Naive thymus-derived CD8-positive, alpha-beta T cell (primary cell): Measurements from ENCODE around the gene AVEN. TPM values are rescaled to one million over a fixed set of nuclear protein-coding genes. Genes with fewer than 3 reads are reported as not detected.

Experiments
- ATAC-seq, 2 donors: fragments of 150-1000 bp; cut with Tn5 transposase in 1 of 2; sonication (Bioruptor Pico), chemical (Tn5 transposase) in 1 of 2; 1 replicate in 1 of 2; 2 replicates in 1 of 2; pipeline ENCODE4 v1.10.0; 2021; ENCODE audit warnings: mild to moderate bottlenecking in 2 of 2, moderate library complexity in 2 of 2
- POLR2A ChIA-PET: fragments of 350-600 bp; sonication (Branson Sonifier 250); formaldehyde crosslinking; loops from one replicate; lab custom pipeline; 2021; ENCODE audit warnings: antibody characterized with exemption; lab: Charles Lee
- DNase-seq, 10 donors: peaks; one replicate each; pipeline versions ENCODE4 v3.0.0 to v3.0.0-alpha.2; 2020 to 2022
- H3K27ac Mint-ChIP-seq, 10 donors: one replicate each; pipeline ENCODE4 v1.8.0; 2020 to 2022; ENCODE audit warnings: mild to moderate bottlenecking in 10 of 10, mixed read lengths in 10 of 10, moderate library complexity in 4 of 10, inconsistent platforms in 1 of 10
- H3K27me3 Mint-ChIP-seq, 5 donors: one replicate each; pipeline ENCODE4 v1.8.0; 2021 to 2022; ENCODE audit warnings: mixed read lengths in 5 of 5
- H3K36me3 Mint-ChIP-seq, 3 donors: one replicate each; pipeline ENCODE4 v1.8.0; 2020 to 2022; ENCODE audit warnings: mixed read lengths in 3 of 3, mild to moderate bottlenecking in 2 of 3, inconsistent platforms in 1 of 3
- H3K4me1 Mint-ChIP-seq, 4 donors: one replicate each; pipeline ENCODE4 v1.8.0; 2021 to 2022; ENCODE audit warnings: mixed read lengths in 4 of 4
- H3K4me3 Mint-ChIP-seq, 10 donors: one replicate each; pipeline ENCODE4 v1.8.0; 2020 to 2022; ENCODE audit warnings: mild to moderate bottlenecking in 10 of 10, mixed read lengths in 10 of 10, moderate library complexity in 6 of 10, inconsistent platforms in 1 of 10
- H3K9me3 Mint-ChIP-seq, 9 donors: one replicate each; pipeline ENCODE4 v1.8.0; 2020 to 2022; ENCODE audit warnings: mixed read lengths in 9 of 9, mild to moderate bottlenecking in 3 of 9, inconsistent platforms in 1 of 9, moderate library complexity in 1 of 9
- polyA plus RNA-seq, 3 donors: library from polyadenylated mRNA; unstranded; fragments of 300-500 nt; fragmentation: Illumina TruSeq; gene quantifications; one replicate each; pipeline ENCODE4 v1.2.3, GENCODE V29; 2021
- total RNA-seq, 8 experiments: library from RNA in 2 of 8; stranded (reverse) in 2 of 8; gene quantifications; one replicate each; pipeline ENCODE4 v1.2.3 and lab custom pipeline; 2021 to 2026

The AVEN gene
- total RNA-seq = 1 to 10 TPM; 8.4 to 9.6 TPM
- polyA plus RNA-seq = 1 to 10 TPM; 7.6 to 9.7 (median 8.8) TPM
- total RNA-seq (lab: John Stamatoyannopoulos, UW) = 8.9 to 25.7 (median 12.3) reads per million in 6 experiments

- peaks cover 11 to 21% (median 18%) of the 10 kb centered on the region in 4 donors for H3K4me1 Mint-ChIP-seq
- POLR2A ChIA-PET = interaction anchor here (0.6 to 2.8 kb wide), 9 partner anchors 22 to 949 kb away, joined by 3 to 19 read pairs (median 5); partner anchors contain the start of genes EMC4, EMC7, KATNBL1 and PGBD4
- H3K9me3 Mint-ChIP-seq = no peaks in the 10 kb centered on the region
- peak within 1 kb of the TSS; percentile 89 to 98 (median 94) for H3K4me3 Mint-ChIP-seq
- no peaks in the 10 kb centered on the region for H3K27me3 Mint-ChIP-seq
- H3K36me3 Mint-ChIP-seq = no peaks in the 10 kb centered on the region
- peak within 1 kb of the TSS; percentile 89 to 98 (median 95) for H3K27ac Mint-ChIP-seq
- DNase-seq (peak; percentile 17 to 75 (median 56)), ATAC-seq (peak; percentile 78 to 80)
These were observed at the start of gene AVEN for GRCh38 chr15:34038871-34039789. TSS of gene AVEN (minus strand) at chr15:34039204. CDS start at chr15:34039046, 158 bp downstream.

GRCh38 chr15:34085746-34086145 is 46.7 kb upstream of the AVEN start:
- ATAC-seq = no peak
- DNase-seq = no peak
- H3K36me3 Mint-ChIP-seq = peaks cover 5 to 76% (median 8%) of the 10 kb centered on the region in 3 donors
- no peaks in the 10 kb centered on the region for H3K9me3 Mint-ChIP-seq
- no peak overlapping the region for H3K27ac Mint-ChIP-seq
- H3K27me3 Mint-ChIP-seq = no peaks in the 10 kb centered on the region
- POLR2A ChIA-PET = interaction anchor here (0.6 to 0.7 kb wide), 3 partner anchors 46 to 283 kb away, joined by 3 read pairs; partner anchors contain the start of gene AVEN
- H3K4me1 Mint-ChIP-seq = peaks cover 0 to 3% (median 0%) of the 10 kb centered on the region in 4 donors
- H3K4me3 Mint-ChIP-seq = no peak overlapping the region

- POLR2A ChIA-PET = no interaction called here
- peaks cover 2 to 63% (median 5%) of the 10 kb centered on the region in 3 donors for H3K36me3 Mint-ChIP-seq
- H3K27ac Mint-ChIP-seq = peak overlapping the region in 1 of 10 donors; percentile 44
- H3K4me3 Mint-ChIP-seq = no peak overlapping the region
- ATAC-seq (no peak), DNase-seq (no peak)
- H3K27me3 Mint-ChIP-seq = no peaks in the 10 kb centered on the region
- no peaks in the 10 kb centered on the region for H3K9me3 Mint-ChIP-seq
- peaks cover 0 to 3% (median 0%) of the 10 kb centered on the region in 4 donors for H3K4me1 Mint-ChIP-seq
These were observed 45.1 kb upstream of the AVEN start for GRCh38 chr15:34084086-34084485.

GRCh38 chr15:34079904-34080303 is 40.9 kb upstream of the AVEN start:
- no peaks in the 10 kb centered on the region for H3K27me3 Mint-ChIP-seq
- POLR2A ChIA-PET = no interaction called here
- H3K9me3 Mint-ChIP-seq = no peaks in the 10 kb centered on the region
- H3K27ac Mint-ChIP-seq = no peak overlapping the region
- ATAC-seq (no peak), DNase-seq (no peak)
- H3K4me1 Mint-ChIP-seq = no peaks in the 10 kb centered on the region
- peaks cover 0 to 34% (median 0%) of the 10 kb centered on the region in 3 donors for H3K36me3 Mint-ChIP-seq
- no peak overlapping the region for H3K4me3 Mint-ChIP-seq

GRCh38 chr15:34078900-34079299 is 39.9 kb upstream of the AVEN start:
- Mint-ChIP-seq H3K4me1 (no peaks in the 10 kb centered on the region), H3K4me3 (no peak overlapping the region), H3K36me3 (peaks cover 0 to 29% (median 3%) of the 10 kb centered on the region in 3 donors), H3K27ac (peak overlapping the region in 1 of 10 donors; percentile 21), H3K27me3 (no peaks in the 10 kb centered on the region), H3K9me3 (no peaks in the 10 kb centered on the region)
- POLR2A ChIA-PET = interaction anchor here (0.6 kb wide), 1 partner anchor 20 kb away, joined by 4 read pairs; no protein-coding TSS in a partner anchor
- DNase-seq = no peak
- ATAC-seq = no peak

- Mint-ChIP-seq H3K9me3 (no peaks in the 10 kb centered on the region), H3K27me3 (no peaks in the 10 kb centered on the region), H3K27ac (no peak overlapping the region), H3K36me3 (peaks cover 0 to 12% (median 3%) of the 10 kb centered on the region in 3 donors), H3K4me3 (no peak overlapping the region), H3K4me1 (no peaks in the 10 kb centered on the region)
- ATAC-seq = no peak
- POLR2A ChIA-PET = interaction anchor here (1.2 kb wide), 1 partner anchor 25 kb away, joined by 3 read pairs; the partner anchor contains the start of genes EMC7 and PGBD4
- DNase-seq = no peak
These were observed 37.8 kb upstream of the AVEN start for GRCh38 chr15:34076785-34077184.

GRCh38 chr15:34070003-34070402 is 31.0 kb upstream of the AVEN start:
- no peak for DNase-seq
- POLR2A ChIA-PET = no interaction called here
- Mint-ChIP-seq H3K4me1 (no peaks in the 10 kb centered on the region), H3K27me3 (no peaks in the 10 kb centered on the region), H3K36me3 (peaks cover 0 to 3% (median 3%) of the 10 kb centered on the region in 3 donors), H3K4me3 (no peak overlapping the region), H3K27ac (no peak overlapping the region), H3K9me3 (no peaks in the 10 kb centered on the region)
- no peak for ATAC-seq

GRCh38 chr15:34065941-34066340 is 26.9 kb upstream of the AVEN start:
- DNase-seq = no peak

GRCh38 chr15:34065261-34065660 is 26.3 kb upstream of the AVEN start:
- ATAC-seq (no peak), DNase-seq (no peak)
- H3K27me3 Mint-ChIP-seq = no peaks in the 10 kb centered on the region
- peaks cover 1 to 6% (median 5%) of the 10 kb centered on the region in 4 donors for H3K4me1 Mint-ChIP-seq
- H3K36me3 Mint-ChIP-seq = no peaks in the 10 kb centered on the region
- H3K4me3 Mint-ChIP-seq = no peak overlapping the region
- H3K9me3 Mint-ChIP-seq = no peaks in the 10 kb centered on the region
- POLR2A ChIA-PET = interaction anchor here (0.9 to 1.2 kb wide), 2 partner anchors 144 to 189 kb away, joined by 3 read pairs; partner anchors contain the start of gene KATNBL1
- H3K27ac Mint-ChIP-seq = no peak overlapping the region

More at GRCh38 chr15:34065941-34066340, 26.9 kb upstream of the AVEN start:
- H3K27me3 Mint-ChIP-seq = no peaks in the 10 kb centered on the region
- no peaks in the 10 kb centered on the region for H3K9me3 Mint-ChIP-seq
- H3K36me3 Mint-ChIP-seq = no peaks in the 10 kb centered on the region
- ATAC-seq = no peak
- no peak overlapping the region for H3K4me3 Mint-ChIP-seq
- peaks cover 1 to 6% (median 5%) of the 10 kb centered on the region in 4 donors for H3K4me1 Mint-ChIP-seq
- peak overlapping the region in 1 of 10 donors; percentile 21 for H3K27ac Mint-ChIP-seq
- POLR2A ChIA-PET = interaction anchor here (0.9 to 1.2 kb wide), 2 partner anchors 144 to 188 kb away, joined by 3 read pairs; partner anchors contain the start of gene KATNBL1

GRCh38 chr15:34064438-34064837 is 25.4 kb upstream of the AVEN start:
- POLR2A ChIA-PET = interaction anchor here (0.6 kb wide), 1 partner anchor 99 kb away, joined by 5 read pairs; no protein-coding TSS in a partner anchor
- no peak for ATAC-seq
- Mint-ChIP-seq H3K27ac (peak overlapping the region in 2 of 10 donors; percentile 9 to 65), H3K36me3 (no peaks in the 10 kb centered on the region), H3K4me3 (no peak overlapping the region), H3K4me1 (peaks cover 1 to 6% (median 5%) of the 10 kb centered on the region in 4 donors), H3K9me3 (no peaks in the 10 kb centered on the region), H3K27me3 (peaks cover 0 to 4% (median 0%) of the 10 kb centered on the region in 5 donors)
- DNase-seq = no peak

- Mint-ChIP-seq H3K4me1 (peaks cover 1 to 6% (median 5%) of the 10 kb centered on the region in 4 donors), H3K9me3 (no peaks in the 10 kb centered on the region), H3K27ac (peak overlapping the region in 1 of 10 donors; percentile 32), H3K4me3 (no peak overlapping the region), H3K36me3 (no peaks in the 10 kb centered on the region), H3K27me3 (peaks cover 0 to 5% (median 0%) of the 10 kb centered on the region in 5 donors)
- no peak for ATAC-seq
- POLR2A ChIA-PET = no interaction called here
- no peak for DNase-seq
These were observed 20.9 kb upstream of the AVEN start for GRCh38 chr15:34059946-34060345.

- Mint-ChIP-seq H3K27me3 (peaks cover 0 to 5% (median 0%) of the 10 kb centered on the region in 5 donors), H3K4me1 (peaks cover 0 to 6% (median 4%) of the 10 kb centered on the region in 4 donors), H3K9me3 (no peaks in the 10 kb centered on the region), H3K36me3 (no peaks in the 10 kb centered on the region), H3K4me3 (no peak overlapping the region), H3K27ac (peak overlapping the region in 1 of 10 donors; percentile 32)
- no peak for ATAC-seq
- POLR2A ChIA-PET = no interaction called here
- DNase-seq = no peak
These were observed 20.5 kb upstream of the AVEN start for GRCh38 chr15:34059476-34059875.
